Transverse colon (tissue), 3 donors: ENCODE measurements around the gene RAP1GAP2.

Experiments used
- CTCF ChIP-seq, 5 experiments: fragments of 200-600 bp in 3 of 5; fragments of 450-650 bp in 2 of 5; sonication (generic) in 3 of 5; IDR thresholded peaks; 1 replicate in 2 of 5; 2 replicates in 3 of 5; pipeline ENCODE4 v1.5.1; 2016 to 2017; ENCODE audit warnings: antibody characterized with exemption in 5 of 5, inconsistent platforms in 3 of 5, mild to moderate bottlenecking in 2 of 5, moderate library complexity in 1 of 5
- POLR2A ChIP-seq: fragments of 450-650 bp; IDR thresholded peaks from one replicate; pipeline ENCODE4 v1.6.1; 2016; ENCODE audit warnings: antibody characterized with exemption, mild to moderate bottlenecking, moderate library complexity

GRCh38 chr17:2911755-2912111, 115.5 kb downstream of the RAP1GAP2 start:
- TF ChIP-seq CTCF (IDR thresholded peaks at IDR 0.05) (no peak), POLR2A (no peak)
